ENCODE results near the gene KAZN.

The KAZN gene

DNA sequence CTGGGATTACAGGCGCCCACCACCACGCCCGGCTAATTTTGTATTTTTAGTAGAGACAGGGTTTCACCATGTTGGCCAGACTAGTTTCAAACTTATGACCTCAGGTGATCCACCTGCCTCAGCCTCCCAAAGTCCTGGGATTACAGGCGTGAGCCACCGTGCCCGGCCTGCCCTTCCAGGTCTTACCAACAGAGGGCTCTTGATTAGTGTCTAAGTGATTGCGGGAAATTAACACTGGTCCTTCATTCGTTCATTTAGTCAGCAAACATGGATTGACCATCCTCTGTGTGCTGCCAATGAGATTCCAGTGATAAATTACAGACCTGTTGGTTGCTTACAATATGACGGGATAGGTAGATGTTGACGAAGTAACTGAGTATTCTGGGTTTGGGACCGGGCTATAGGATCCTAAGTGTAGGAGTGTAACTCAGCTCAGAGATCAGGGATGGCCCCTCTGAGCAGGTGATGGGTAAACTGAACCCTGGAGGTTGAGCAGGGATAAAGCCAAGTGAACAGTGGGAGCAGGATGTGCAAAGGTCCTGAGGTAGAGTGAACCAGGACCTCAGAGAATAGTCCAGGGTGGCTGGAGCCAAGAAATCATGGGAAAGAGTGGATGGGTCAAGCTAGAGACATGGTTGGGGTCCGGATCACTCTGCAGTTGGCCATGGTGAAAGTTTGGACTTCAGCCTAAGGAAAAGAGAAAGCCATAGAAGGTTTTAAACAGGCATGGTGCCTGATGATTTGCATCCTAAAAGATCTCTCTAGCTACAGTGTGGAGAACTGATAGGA is 171.2 kb downstream of the KAZN start:
- DNase-seq (ENCODE audit: low read depth): no peak

DNA sequence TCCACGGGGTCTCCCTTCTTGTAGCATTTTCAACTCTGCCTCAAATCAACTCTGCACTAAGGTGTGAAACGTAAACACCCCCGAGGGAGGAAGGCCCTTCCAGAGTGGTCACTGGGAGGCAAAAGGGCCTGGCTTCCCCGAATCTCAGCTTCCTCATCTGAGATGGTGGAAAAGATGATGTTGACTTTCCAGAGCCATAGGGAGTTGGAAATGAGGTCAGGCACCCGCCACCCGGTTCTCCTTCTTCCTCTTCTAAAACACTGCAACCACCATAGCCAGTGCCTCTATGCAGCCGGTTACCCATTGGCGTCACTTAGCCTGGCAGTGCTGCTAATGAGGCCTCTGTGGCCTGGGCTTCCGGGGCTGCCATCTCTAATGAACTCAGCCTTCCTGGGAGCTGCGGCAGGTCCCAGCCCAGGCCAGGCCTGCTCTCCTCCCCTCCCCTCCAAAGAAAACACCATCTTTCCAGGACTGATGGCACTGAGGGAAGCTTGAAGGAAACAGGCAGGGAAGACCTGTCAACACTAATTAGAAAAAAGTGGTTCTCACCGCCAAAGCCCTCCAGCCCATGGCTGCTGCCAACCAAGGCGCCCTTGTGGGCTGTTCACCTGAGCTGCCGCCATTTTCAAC is 175.0 kb downstream of the KAZN start:
- no peak for DNase-seq (ENCODE audit: low read depth)

- no peak for DNase-seq (ENCODE audit: low read depth)
Observed at GRCh38 chr1:14774225-14774624, 175.7 kb downstream of the KAZN start.

- no peak for DNase-seq (ENCODE audit: low read depth)
Observed at GRCh38 chr1:14774988-14775387, 176.5 kb downstream of the KAZN start.

GRCh38 chr1:14775434-14775833 is 176.9 kb downstream of the KAZN start:
- no peak for DNase-seq (ENCODE audit: low read depth)

DNA sequence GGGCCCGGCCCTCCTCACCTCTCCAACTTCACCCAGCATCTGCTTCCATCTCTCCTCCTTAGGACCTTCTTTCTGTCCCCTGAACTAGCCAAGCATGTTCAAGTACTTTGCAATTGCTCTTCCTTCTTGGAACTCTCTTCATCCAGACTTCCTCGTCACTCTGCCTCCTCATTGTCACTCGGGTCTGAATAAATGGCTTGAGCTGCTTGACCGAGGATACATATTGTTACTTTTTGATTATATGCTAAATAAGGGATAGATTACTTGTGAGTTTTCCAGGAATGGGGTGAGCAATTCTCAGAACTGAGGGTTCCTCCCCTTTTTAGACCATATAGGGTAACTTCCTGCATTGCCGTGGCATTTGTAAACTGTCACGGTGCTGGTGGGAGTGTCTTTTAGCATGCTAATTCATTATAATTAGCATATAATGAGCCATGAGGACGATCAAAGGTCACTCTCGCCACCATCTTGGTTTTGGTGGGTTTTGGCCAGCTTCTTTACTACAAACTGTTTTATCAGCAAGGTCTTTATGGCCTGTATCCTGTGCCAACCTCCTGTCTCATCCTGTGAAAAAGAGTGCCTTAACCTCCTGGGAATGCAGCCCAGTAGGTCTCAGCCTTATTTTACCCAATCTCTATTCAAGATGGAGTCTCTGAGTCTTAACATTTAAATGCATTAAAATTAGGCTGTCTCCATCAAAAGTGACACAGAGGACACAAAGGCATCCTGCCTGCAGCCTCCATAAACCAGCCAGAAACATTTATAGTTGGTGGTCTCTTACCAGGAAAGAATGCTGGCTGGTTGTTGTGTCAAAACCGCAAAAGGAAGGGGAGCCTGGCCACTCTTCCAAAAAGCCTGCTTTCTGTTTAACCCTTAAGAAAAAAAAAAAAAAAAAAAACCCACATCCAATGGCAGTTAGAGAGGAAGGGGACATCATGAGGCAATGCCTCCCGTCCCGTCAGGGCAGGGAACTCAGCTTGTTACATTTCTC is 179.3 kb downstream of the KAZN start:
- DNase-seq (ENCODE audit: low read depth): no peak

- DNase-seq (ENCODE audit: low read depth): no peak
Observed at GRCh38 chr1:14778541-14778897, 180.0 kb downstream of the KAZN start.

DNA sequence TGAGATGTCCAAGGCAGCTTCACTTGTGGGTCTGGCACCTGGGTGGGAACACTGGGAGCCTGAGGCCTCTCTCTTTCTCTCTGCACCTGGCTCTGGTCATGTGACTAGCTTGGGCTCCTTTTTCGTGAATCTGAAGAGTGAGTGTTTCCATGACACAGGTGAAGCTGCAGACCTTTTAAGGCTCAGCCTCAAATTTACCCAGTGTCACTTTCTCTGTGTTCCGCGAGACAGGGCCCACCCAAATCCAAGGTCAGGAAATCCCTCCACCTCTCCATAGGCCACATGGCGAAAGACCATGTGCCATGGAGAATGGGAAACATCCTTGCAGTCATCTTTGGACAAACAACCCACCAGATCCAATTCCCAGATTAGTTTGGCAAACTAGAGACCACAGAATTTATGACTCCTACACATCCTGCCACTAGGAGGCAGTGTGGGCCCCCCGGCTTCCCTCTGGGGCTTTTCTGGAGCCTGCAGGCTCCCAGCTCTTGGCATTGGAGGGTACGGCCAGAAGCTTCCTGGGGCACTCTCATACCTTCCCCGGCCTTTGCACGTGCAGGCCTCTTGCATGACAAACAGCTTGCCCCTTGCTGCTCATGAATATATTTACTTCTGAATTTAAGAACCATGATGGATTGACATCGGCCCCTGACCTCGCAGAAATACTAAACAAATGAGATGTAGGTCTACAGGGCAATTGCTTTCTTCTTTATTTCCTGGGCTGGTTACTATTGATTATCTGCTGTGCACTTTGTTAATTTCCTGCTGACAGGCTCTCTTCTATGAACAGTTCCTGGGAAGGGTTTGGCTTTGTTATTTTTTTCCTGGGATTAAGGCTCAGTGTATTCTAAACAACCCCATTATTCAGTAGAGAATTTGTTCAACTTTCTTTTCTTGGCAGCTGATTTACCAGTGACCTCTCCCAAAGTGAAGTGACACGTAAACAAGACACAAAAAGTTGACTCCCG is 180.7 kb downstream of the KAZN start:
- no peak for DNase-seq (ENCODE audit: low read depth)

DNA sequence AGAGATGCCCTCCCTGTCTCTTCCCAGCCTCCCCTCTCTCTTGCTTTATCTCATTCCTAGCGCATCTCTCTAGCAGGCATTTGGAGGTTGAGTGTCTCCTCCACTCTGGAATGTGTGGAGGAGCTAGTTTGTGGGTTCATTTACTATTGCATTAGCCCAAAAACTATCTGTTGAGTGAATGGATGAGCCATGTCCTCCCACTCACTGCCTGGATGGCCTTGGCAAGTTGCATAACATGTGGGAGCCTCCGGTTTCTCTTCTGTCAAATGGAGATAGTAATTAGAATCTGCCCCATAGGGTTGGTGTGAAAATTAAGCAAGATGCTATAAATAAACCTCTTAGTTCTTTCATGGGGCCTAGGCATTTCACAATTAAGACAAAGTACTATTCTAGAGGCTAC is 181.8 kb downstream of the KAZN start:
- DNase-seq (ENCODE audit: low read depth): no peak

GRCh38 chr1:14781811-14782210 is 183.3 kb downstream of the KAZN start:
- DNase-seq (ENCODE audit: low read depth): no peak

GRCh38 chr1:14782741-14783591 is 184.5 kb downstream of the KAZN start:
- no peak for DNase-seq (ENCODE audit: low read depth)

DNA sequence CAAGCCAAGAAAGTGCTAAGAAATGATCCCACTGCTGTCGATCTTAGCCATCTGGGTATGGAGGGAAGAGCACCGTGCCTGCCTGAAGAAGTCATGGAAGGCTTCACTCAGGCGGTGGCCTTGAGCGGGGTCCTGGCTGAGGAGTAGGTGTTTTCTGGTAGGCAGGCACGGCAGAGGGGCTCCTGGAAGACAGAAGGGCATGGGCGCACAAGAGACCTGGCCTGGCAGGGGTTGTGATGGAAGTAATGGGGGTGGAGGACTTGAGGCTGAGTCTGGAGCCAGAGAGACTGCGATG is 185.1 kb downstream of the KAZN start:
- no peak for DNase-seq (ENCODE audit: low read depth)

DNA sequence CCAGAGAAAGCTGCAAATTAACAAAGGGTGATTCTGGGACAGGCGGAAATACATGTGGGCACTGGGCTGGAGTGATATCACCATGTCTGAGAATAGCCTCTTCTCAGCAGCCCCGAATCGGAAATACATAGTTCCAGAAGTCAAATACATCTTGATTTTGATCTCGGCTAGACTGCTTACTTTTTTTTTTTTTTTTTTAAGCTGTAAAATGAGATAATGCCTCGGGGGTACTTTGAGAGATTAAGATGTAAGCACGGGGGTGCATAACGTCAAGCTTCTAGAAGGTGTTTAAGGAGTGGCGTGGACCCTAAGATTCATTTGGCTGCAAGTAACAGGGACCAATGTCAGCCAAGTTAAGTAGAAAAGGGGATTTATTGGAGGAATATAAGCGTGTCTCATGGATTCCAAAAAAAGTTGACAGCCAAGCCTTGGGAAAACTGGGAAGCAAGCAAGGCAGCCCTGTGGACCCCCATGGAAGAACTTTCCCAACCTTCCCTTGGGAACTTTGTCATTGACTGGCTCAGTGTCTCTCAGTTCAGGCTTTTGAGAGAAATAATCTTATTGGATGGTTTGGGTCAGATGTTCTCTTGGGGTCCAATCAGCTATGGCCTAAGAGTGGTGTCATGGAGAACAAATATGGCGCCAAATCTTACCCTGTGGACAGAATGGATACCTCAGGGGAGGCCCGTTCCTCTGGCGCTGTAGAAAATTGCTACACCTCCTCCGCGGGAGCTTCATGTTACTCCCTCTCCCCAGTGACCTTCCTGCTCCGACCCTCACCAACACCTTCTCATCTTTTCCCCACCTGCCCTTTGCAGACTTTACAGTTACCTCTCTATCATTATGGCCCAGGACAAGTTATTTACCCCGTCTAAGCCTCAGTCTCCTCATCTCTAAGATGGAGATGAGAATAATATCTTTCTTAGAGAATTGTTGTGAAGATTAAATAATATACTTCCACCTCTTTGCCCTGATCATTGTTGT is 186.6 kb downstream of the KAZN start:
- DNase-seq (ENCODE audit: low read depth): no peak

DNA sequence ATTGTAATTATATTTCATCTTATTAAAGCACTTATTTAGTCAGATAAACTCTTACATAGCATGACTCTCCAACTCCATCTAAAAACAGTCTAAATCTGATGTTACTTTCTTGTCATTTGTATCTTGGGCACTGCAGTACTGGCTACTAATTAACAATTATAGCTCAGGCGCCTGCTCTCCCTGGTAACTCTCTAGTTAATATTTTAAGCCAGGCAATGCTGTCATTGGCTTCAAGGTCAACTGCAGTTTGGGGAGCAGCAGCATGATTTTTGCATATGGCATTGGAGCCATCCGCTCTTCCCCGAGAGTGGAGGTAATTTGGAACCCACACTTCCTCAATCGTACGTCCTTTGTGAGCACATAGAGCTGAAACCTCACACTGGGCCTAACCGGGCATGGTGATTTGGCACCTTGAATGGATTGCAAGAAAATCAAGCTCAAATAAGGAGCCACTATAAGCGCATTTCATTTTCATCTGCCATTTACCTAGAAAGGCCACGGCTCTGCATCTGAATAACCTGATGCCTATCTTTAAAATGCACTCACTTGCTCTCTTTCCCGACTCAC is 187.7 kb downstream of the KAZN start:
- no peak for DNase-seq (ENCODE audit: low read depth)

DNA sequence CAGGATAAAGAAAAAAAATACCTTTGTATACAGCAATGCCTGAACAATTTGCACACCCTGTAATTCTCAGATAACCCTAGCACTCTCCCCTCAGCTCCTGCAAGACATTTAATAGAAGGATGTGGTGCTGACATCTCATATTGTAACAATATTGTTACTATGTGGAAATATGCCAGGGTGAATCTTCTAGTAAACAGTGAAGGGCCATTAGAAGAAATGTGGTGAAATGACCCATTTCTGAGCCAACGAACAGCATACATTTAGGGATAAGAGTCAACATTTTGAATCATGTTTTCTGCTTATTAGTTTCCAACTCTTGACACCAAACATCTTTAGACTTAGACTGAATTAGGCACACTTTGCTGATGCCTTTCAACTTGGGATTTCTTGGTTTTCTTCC is 188.2 kb downstream of the KAZN start:
- DNase-seq (ENCODE audit: low read depth): no peak

- no peak for DNase-seq (ENCODE audit: low read depth)
Observed at GRCh38 chr1:14787604-14788003, 189.1 kb downstream of the KAZN start.

- no peak for DNase-seq (ENCODE audit: low read depth)
Observed at GRCh38 chr1:14788080-14788479, 189.6 kb downstream of the KAZN start.

DNA sequence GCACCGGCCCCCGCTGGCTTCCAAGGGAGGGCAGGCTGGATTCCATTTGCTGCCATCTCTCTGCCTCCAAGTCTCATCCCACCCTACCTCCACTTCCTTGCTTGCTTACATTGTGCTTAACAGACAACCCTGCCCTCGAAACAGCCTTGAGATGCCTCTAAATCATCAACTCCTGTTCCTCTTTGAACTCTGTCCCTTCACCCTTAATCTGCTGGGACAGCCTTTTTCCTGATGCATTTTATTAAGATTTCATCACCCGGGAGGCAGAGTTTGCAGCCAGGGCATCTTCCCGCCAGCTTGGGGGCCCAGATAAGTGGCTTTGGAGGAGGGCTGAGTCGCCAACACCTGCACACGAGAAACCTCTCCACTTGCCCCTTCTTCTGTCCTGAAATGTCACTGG is 192.5 kb downstream of the KAZN start:
- DNase-seq (ENCODE audit: low read depth): no peak

- DNase-seq (ENCODE audit: low read depth): no peak
Observed at GRCh38 chr1:14791654-14792053, 193.2 kb downstream of the KAZN start.
